ENCODE measurements around the gene CYP24A1.

GRCh38 chr20:54161821-54162149 is 12.0 kb downstream of the CYP24A1 start:
- no peak for TF ChIP-seq CTCF (conservative IDR thresholded peaks at IDR 0.05)
- TF ChIP-seq ZFX (IDR thresholded peaks at IDR 0.05): no peak
